Measurements from ENCODE around the gene USP33.
"Not testable (repeated sequence)": the region's sequence is repeated elsewhere in the genome, so short reads cannot be mapped to it uniquely, and the experiment has no call there.

USP33 gene

GRCh38 chr1:77686796-77687518, 72.7 kb downstream of the USP33 start:
- no peaks in the 10 kb centered on the region for H3K36me3 ChIP-seq (ENCODE audit: control insufficient read depth, insufficient read depth, low read length)
- peak overlapping the region; percentile 46 for H3K27ac ChIP-seq (ENCODE audit: low read depth, low read length)
- no peaks in the 10 kb centered on the region for H3K9me3 ChIP-seq (ENCODE audit: control insufficient read depth, insufficient read depth, low read length)
- H3K4me3 ChIP-seq (ENCODE audit: low read depth, low read length), result peak overlapping the region; percentile 57; the same call in 1 of the 2 replicates
- no peak overlapping the region for H3K9ac ChIP-seq (ENCODE audit: low read depth, low read length)
- peaks cover 6% of the 10 kb centered on the region; the same call in 1 of the 2 replicates for H3K4me1 ChIP-seq (ENCODE audit: control insufficient read depth, insufficient read depth, low read length)
- H3K27me3 ChIP-seq (ENCODE audit: control insufficient read depth, insufficient read depth, low read length), result no peaks in the 10 kb centered on the region

- no peaks in the 10 kb centered on the region for H3K27me3 ChIP-seq (ENCODE audit: control insufficient read depth, insufficient read depth, low read length)
- no peaks in the 10 kb centered on the region for H3K36me3 ChIP-seq (ENCODE audit: control insufficient read depth, insufficient read depth, low read length)
- peaks cover 6% of the 10 kb centered on the region; the same call in 1 of the 2 replicates for H3K4me1 ChIP-seq (ENCODE audit: control insufficient read depth, insufficient read depth, low read length)
- peak overlapping the region; percentile 100 for H3K4me3 ChIP-seq (ENCODE audit: low read depth, low read length)
- peak overlapping the region; percentile 100 for H3K27ac ChIP-seq (ENCODE audit: low read depth, low read length)
- peak overlapping the region; percentile 83 for H3K9ac ChIP-seq (ENCODE audit: low read depth, low read length)
- no peaks in the 10 kb centered on the region for H3K9me3 ChIP-seq (ENCODE audit: control insufficient read depth, insufficient read depth, low read length)
These were observed 76.2 kb downstream of the USP33 start for GRCh38 chr1:77683160-77684148.

- H3K36me3 ChIP-seq (ENCODE audit: control insufficient read depth, insufficient read depth, low read length), result no peaks in the 10 kb centered on the region
- peaks cover 6% of the 10 kb centered on the region; the same call in 1 of the 2 replicates for H3K4me1 ChIP-seq (ENCODE audit: control insufficient read depth, insufficient read depth, low read length)
- H3K9me3 ChIP-seq (ENCODE audit: control insufficient read depth, insufficient read depth, low read length), result no peaks in the 10 kb centered on the region
- peak within 1 kb of the TSS; percentile 100 for H3K4me3 ChIP-seq (ENCODE audit: low read depth, low read length)
- H3K27ac ChIP-seq (ENCODE audit: low read depth, low read length), result peak within 1 kb of the TSS; percentile 100
- peak within 1 kb of the TSS; percentile 100 for H3K9ac ChIP-seq (ENCODE audit: low read depth, low read length)
- H3K27me3 ChIP-seq (ENCODE audit: control insufficient read depth, insufficient read depth, low read length), result no peaks in the 10 kb centered on the region
These were observed 77.0 kb downstream of the USP33 start, which contains the start of gene ZZZ3 for GRCh38 chr1:77682460-77683159. ZZZ3 (minus strand) TSS chr1:77682658; CDS start chr1:77633354, 49,304 bp downstream.

- Histone ChIP-seq H3K27ac (ENCODE audit: low read depth, low read length) (no peak overlapping the region), H3K36me3 (ENCODE audit: control insufficient read depth, insufficient read depth, low read length) (no peaks in the 10 kb centered on the region), H3K4me3 (ENCODE audit: low read depth, low read length) (no peak overlapping the region), H3K27me3 (ENCODE audit: control insufficient read depth, insufficient read depth, low read length) (no peaks in the 10 kb centered on the region), H3K9me3 (ENCODE audit: control insufficient read depth, insufficient read depth, low read length) (no peaks in the 10 kb centered on the region), H3K4me1 (ENCODE audit: control insufficient read depth, insufficient read depth, low read length) (peaks cover 6% of the 10 kb centered on the region; the same call in 1 of the 2 replicates), H3K9ac (ENCODE audit: low read depth, low read length) (no peak overlapping the region)
These were observed 79.5 kb downstream of the USP33 start for GRCh38 chr1:77680173-77680572.

DNA sequence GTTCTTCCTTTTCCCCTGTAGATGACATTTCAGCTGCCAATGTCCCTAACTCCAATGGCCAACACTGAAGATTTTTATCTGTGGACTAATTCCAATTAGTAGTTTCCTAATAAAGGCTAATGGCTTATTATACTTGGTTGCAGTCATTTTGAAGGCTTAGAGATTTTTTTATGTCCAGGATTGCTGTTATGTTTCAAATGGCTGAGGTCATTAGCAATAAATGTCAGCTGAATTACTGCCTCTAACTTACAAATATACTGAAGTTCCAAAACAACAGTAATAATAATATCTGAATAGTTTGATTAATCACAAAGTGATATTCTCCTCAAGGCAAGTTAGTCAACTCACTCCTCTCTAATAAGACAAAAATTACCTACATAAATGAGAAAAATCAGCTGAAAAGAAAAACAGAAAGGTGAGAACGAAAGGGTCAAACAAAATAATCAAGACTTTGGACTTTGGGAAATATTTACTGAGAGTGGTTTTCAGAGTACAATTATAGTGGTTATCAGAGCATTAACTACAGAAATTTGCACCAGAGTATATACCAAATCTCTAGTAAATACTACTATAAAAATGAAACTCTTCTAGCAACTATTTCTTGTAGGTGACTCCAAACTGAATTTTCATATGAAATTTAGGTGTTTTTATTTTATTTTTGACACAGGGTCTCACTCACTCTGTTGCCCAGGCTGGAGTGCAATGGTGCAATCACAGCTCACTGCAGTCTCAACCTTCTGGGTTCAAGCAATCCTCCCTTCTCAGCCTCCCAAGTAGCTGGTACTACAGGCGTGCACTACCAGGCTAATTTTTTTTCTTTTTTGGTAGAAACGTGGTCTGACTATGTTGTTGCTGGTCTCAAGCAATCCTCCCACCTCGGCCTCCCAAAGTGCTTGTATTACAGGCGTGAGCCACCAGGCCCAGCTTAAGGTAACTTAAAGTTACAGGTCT, 80.7 kb downstream of the USP33 start:
- no peak overlapping the region for H3K4me3 ChIP-seq (ENCODE audit: low read depth, low read length)
- peaks cover under 1% of the 10 kb centered on the region; the same call in 1 of the 2 replicates for H3K4me1 ChIP-seq (ENCODE audit: control insufficient read depth, insufficient read depth, low read length)
- H3K27me3 ChIP-seq (ENCODE audit: control insufficient read depth, insufficient read depth, low read length), result no peaks in the 10 kb centered on the region
- no peaks in the 10 kb centered on the region for H3K36me3 ChIP-seq (ENCODE audit: control insufficient read depth, insufficient read depth, low read length)
- H3K9me3 ChIP-seq (ENCODE audit: control insufficient read depth, insufficient read depth, low read length), result no peaks in the 10 kb centered on the region
- no peak overlapping the region for H3K27ac ChIP-seq (ENCODE audit: low read depth, low read length)
- H3K9ac ChIP-seq (ENCODE audit: low read depth, low read length), result no peak overlapping the region

GRCh38 chr1:77674807-77675206, 84.8 kb downstream of the USP33 start:
- H3K9ac ChIP-seq (ENCODE audit: low read depth, low read length); H3K4me3 ChIP-seq (ENCODE audit: low read depth, low read length); H3K27me3 ChIP-seq (ENCODE audit: control insufficient read depth, insufficient read depth, low read length); H3K27ac ChIP-seq (ENCODE audit: low read depth, low read length); H3K9me3 ChIP-seq (ENCODE audit: control insufficient read depth, insufficient read depth, low read length); H3K36me3 ChIP-seq (ENCODE audit: control insufficient read depth, insufficient read depth, low read length): not testable (repeated sequence)
- peaks cover 18% of the 10 kb centered on the region; the same call in 1 of the 2 replicates for H3K4me1 ChIP-seq (ENCODE audit: control insufficient read depth, insufficient read depth, low read length)

DNA sequence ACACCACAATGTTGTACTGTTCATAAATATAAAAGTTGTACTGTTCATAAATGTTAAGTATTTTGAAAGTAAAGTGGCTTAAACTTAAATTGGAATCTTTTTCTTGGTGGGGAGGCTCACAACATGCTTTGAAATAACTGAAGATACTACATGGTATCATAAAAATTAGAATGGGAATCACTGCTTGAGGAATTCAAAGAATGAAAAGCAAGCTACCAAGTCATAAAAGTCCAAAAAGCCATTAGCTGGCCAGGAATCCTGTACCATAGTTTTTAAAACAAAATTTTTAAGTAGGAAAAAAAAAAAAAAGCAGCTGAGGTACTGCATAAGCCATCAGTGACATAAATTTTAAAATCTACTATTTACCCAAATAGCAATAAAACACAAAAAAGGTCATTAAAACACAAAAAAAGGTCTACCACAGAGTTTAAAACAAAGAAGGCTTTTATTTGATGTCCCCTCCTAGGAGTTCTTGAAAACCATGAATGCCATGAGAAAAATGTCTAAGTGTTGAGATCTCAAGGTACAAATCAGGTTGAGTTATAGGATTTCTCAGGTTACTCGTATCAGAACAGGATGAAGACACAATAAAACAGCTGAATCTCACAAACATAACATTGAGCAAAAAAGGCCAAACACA, 85.8 kb downstream of the USP33 start:
- H3K36me3 ChIP-seq (ENCODE audit: control insufficient read depth, insufficient read depth, low read length), result no peaks in the 10 kb centered on the region
- H3K9me3 ChIP-seq (ENCODE audit: control insufficient read depth, insufficient read depth, low read length), result no peaks in the 10 kb centered on the region
- no peak overlapping the region for H3K4me3 ChIP-seq (ENCODE audit: low read depth, low read length)
- 0 out of 2 replicates have a peak overlapping the region, but pooled peaks have one; percentile 30 for H3K9ac ChIP-seq (ENCODE audit: low read depth, low read length)
- H3K27ac ChIP-seq (ENCODE audit: low read depth, low read length), result no peak overlapping the region
- H3K27me3 ChIP-seq (ENCODE audit: control insufficient read depth, insufficient read depth, low read length), result no peaks in the 10 kb centered on the region
- H3K4me1 ChIP-seq (ENCODE audit: control insufficient read depth, insufficient read depth, low read length), result peaks cover 18% of the 10 kb centered on the region; the same call in 1 of the 2 replicates

DNA sequence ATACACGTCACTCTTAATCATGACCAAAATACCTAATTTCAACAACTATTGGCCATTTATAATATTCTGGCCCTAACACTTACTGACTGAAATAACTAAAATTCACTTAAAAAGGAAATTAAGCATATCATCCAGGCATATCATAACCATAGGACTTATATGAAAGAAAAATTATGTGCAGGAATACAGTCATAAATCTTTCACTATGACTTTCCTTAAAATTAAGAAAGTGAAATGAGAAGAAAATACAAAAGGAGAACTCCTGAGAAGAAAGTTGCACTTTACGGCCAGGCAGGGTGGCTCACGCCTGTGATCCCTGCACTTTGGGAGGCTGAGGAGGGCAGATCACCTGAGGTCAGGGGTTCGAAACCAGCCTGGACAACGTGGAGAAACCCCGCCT, 86.6 kb downstream of the USP33 start:
- Histone ChIP-seq H3K4me3 (ENCODE audit: low read depth, low read length) (no peak overlapping the region; the same call in 1 of the 2 replicates), H3K27me3 (ENCODE audit: control insufficient read depth, insufficient read depth, low read length) (no peaks in the 10 kb centered on the region), H3K9me3 (ENCODE audit: control insufficient read depth, insufficient read depth, low read length) (no peaks in the 10 kb centered on the region), H3K27ac (ENCODE audit: low read depth, low read length) (no peak overlapping the region), H3K36me3 (ENCODE audit: control insufficient read depth, insufficient read depth, low read length) (no peaks in the 10 kb centered on the region), H3K9ac (ENCODE audit: low read depth, low read length) (no peak overlapping the region), H3K4me1 (ENCODE audit: control insufficient read depth, insufficient read depth, low read length) (peaks cover 18% of the 10 kb centered on the region; the same call in 1 of the 2 replicates)

DNA sequence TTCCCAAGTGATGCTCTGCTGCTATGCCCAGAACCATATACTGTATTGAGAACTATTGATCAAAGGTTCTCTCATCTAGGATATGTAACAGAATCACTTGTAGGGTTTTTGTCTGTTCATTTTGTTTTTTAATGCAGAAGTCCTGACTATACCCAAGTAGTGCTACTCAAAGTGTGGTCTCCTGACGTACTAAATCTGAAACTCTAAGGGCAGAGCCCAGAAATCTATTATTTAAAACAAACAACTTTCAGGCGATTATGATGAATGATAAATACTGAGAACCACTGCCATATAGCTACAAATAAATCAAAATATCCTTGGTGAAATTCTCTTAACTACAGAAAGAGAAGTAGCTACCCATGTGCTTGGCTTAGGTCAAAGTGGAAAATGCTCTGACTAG, 87.3 kb downstream of the USP33 start:
- no peaks in the 10 kb centered on the region for H3K36me3 ChIP-seq (ENCODE audit: control insufficient read depth, insufficient read depth, low read length)
- H3K4me3 ChIP-seq (ENCODE audit: low read depth, low read length), result no peak overlapping the region
- H3K27ac ChIP-seq (ENCODE audit: low read depth, low read length), result no peak overlapping the region
- no peak overlapping the region for H3K9ac ChIP-seq (ENCODE audit: low read depth, low read length)
- H3K27me3 ChIP-seq (ENCODE audit: control insufficient read depth, insufficient read depth, low read length), result no peaks in the 10 kb centered on the region
- peaks cover 18% of the 10 kb centered on the region; the same call in 1 of the 2 replicates for H3K4me1 ChIP-seq (ENCODE audit: control insufficient read depth, insufficient read depth, low read length)
- no peaks in the 10 kb centered on the region for H3K9me3 ChIP-seq (ENCODE audit: control insufficient read depth, insufficient read depth, low read length)

Measured in HUES48 (cell line).